Activated B cell treated with CpG ODN at 0.5 μM for 24 hours (primary cell): ENCODE measurements around the gene SNX14. TPM values are rescaled to one million over a fixed set of nuclear protein-coding genes. Genes with fewer than 3 reads are reported as not detected.
A peak's percentile ranks its signal among the peaks of the same experiment; 100 is the strongest.
"Not testable (repeated sequence)": the region's sequence is repeated elsewhere in the genome, so short reads cannot be mapped to it uniquely, and the experiment has no call there.

Experiments
- ATAC-seq: fragments of 200-7000 bp; cut with Tn5 transposase; one replicate; pipeline ENCODE4 v1.10.0; 2021; ENCODE audit warnings: low read depth, mild to moderate bottlenecking, moderate library complexity
- CTCF ChIA-PET: fragments of 350-600 bp; sonication (Branson Sonifier 250); formaldehyde crosslinking; loops from one replicate; lab custom pipeline; 2021; ENCODE audit warnings: antibody characterized with exemption; lab: Charles Lee
- POLR2A ChIA-PET: fragments of 350-600 bp; sonication (Branson Sonifier 250); formaldehyde crosslinking; loops from one replicate; lab custom pipeline; 2021; ENCODE audit warnings: antibody characterized with exemption; lab: Charles Lee
- DNase-seq: peaks from one replicate; pipeline ENCODE4 v3.0.0; 2022
- H3K27ac Mint-ChIP-seq: one replicate; pipeline ENCODE4 v1.8.0; 2020; ENCODE audit warnings: mixed read lengths
- H3K27me3 Mint-ChIP-seq: one replicate; pipeline ENCODE4 v1.8.0; 2021; ENCODE audit warnings: mixed read lengths
- H3K36me3 Mint-ChIP-seq: one replicate; pipeline ENCODE4 v1.8.0; 2021; ENCODE audit warnings: low read depth, mixed read lengths
- H3K4me1 Mint-ChIP-seq: one replicate; pipeline ENCODE4 v1.8.0; 2021; ENCODE audit warnings: mixed read lengths
- H3K4me3 Mint-ChIP-seq: one replicate; pipeline ENCODE4 v1.8.0; 2020; ENCODE audit warnings: mild to moderate bottlenecking, mixed read lengths
- H3K9me3 Mint-ChIP-seq: one replicate; pipeline ENCODE4 v1.8.0; 2020; ENCODE audit warnings: mixed read lengths
- CTCF ChIP-seq: fragments of 200-600 bp; IDR thresholded peaks from one replicate; pipeline ENCODE4 v1.8.0; 2022; ENCODE audit warnings: antibody characterized with exemption, mild to moderate bottlenecking
- intact Hi-C: fragments of 100-400 bp; cut with micrococcal nuclease; formaldehyde crosslinking; loops from one replicate; pipeline ENCODE4 v1.15.1; 2024
- total RNA-seq: library from RNA; stranded (reverse); gene quantifications from 2 replicates; pipeline ENCODE4 v1.2.3, GENCODE V29; 2022

SNX14 gene
- total RNA-seq, 1 donor from 2014 or later: 70.8 TPM

DNA sequence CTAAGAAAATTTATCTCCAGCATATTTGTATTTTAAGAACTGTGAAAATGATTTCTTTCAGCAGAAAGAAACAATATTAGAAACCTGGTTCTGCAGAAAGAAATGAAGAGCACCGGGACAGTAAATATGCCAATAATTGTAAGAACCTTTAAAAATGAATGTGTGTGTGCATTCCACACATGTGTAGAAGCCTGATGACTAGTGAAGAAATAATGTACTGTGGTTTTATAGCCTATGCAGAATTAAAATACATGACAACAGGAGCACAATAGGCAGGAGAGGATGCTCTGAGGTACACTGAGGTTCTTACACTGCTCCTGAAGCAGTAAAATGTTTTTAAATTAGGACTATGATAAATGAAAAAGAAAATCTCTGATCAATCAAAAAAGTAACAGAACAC lies 48.9 kb downstream of the SNX14 start:
- Mint-ChIP-seq H3K27ac (no peak overlapping the region), H3K36me3 (peaks cover 55% of the 10 kb centered on the region), H3K4me1 (no peaks in the 10 kb centered on the region), H3K27me3 (no peaks in the 10 kb centered on the region), H3K4me3 (no peak overlapping the region), H3K9me3 (peaks cover 4% of the 10 kb centered on the region)
- intact Hi-C loops: no loop called here
- no peak for ATAC-seq
- POLR2A ChIA-PET: no interaction called here
- CTCF ChIA-PET: no interaction called here
- no peak for TF ChIP-seq CTCF
- no peak for DNase-seq

GRCh38 chr6:85537055-85537494 lies 56.6 kb downstream of the SNX14 start:
- Mint-ChIP-seq H3K27ac (no peak overlapping the region), H3K36me3 (peaks cover 48% of the 10 kb centered on the region), H3K4me3 (no peak overlapping the region), H3K4me1 (no peaks in the 10 kb centered on the region), H3K27me3 (no peaks in the 10 kb centered on the region), H3K9me3 (no peaks in the 10 kb centered on the region)
- ChIA-PET CTCF (interaction anchor here (0.6 to 2.2 kb wide), 12 partner anchors 8 to 211 kb away, joined by 3 to 17 read pairs (median 3); partner anchors contain the start of gene SNX14), POLR2A (interaction anchor here (0.6 to 2.6 kb wide), 3 partner anchors 9 to 141 kb away, joined by 3 to 8 read pairs (median 5); no protein-coding TSS in a partner anchor)
- intact Hi-C loops: loop anchor here (1.0 to 5.0 kb wide), 3 partner anchors 55 to 182 kb away; no protein-coding TSS in a partner anchor
- ATAC-seq: no peak
- TF ChIP-seq CTCF: peak; percentile 94
- DNase-seq: no peak

- DNase-seq, intact Hi-C loops, POLR2A ChIA-PET, H3K4me3 Mint-ChIP-seq, H3K9me3 Mint-ChIP-seq, H3K27ac Mint-ChIP-seq, H3K27me3 Mint-ChIP-seq, H3K4me1 Mint-ChIP-seq, ATAC-seq: not testable (repeated sequence)
- peaks cover 69% of the 10 kb centered on the region for H3K36me3 Mint-ChIP-seq
- CTCF ChIA-PET: interaction anchor here (1.0 kb wide), 1 partner anchor 12 kb away, joined by 3 read pairs; no protein-coding TSS in a partner anchor
Measured at GRCh38 chr6:85524281-85524680, 69.4 kb downstream of the SNX14 start.

- Mint-ChIP-seq H3K9me3 (no peaks in the 10 kb centered on the region), H3K27ac (no peak overlapping the region), H3K27me3 (no peaks in the 10 kb centered on the region), H3K4me3 (no peak overlapping the region), H3K36me3 (peaks cover 66% of the 10 kb centered on the region), H3K4me1 (no peaks in the 10 kb centered on the region)
- ChIA-PET POLR2A (no interaction called here), CTCF (no interaction called here)
- ATAC-seq (no peak), DNase-seq (no peak)
- TF ChIP-seq CTCF: no peak
- intact Hi-C loops: no loop called here
Measured at GRCh38 chr6:85516168-85516567, 77.5 kb downstream of the SNX14 start.

DNA sequence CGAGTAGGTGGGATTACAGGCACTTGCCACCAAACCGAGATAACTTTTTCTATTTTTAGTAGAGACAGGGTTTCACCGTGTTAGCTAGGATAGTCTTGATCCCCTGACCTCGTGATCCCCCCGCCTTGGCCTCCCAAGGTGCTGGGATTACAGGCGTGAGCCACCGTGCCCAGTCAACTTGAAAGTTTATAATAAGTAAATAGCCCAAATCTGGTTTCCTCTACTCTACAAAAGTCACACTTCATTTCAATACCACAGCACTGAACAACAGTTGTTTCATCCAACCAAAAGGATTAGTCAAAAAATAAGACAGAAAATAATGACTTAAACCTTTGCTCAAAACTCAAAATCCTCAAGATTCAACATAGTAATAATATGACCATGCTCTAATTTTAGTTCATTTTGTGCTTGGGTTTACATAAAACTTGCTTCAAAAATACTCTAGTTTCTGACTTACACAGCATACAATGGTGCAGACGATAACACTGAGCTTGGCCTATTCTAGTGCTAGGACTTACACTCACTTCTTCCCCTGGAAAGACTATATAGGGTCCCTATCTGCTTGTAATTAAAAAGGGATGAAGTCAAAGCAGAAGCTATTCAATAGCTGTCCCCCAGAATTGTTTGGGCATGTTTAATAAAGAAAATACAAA lies 87.1 kb downstream of the SNX14 start:
- intact Hi-C loops: no loop called here
- peaks cover 46% of the 10 kb centered on the region for H3K36me3 Mint-ChIP-seq
- no peak for TF ChIP-seq CTCF
- no peak overlapping the region for H3K4me3 Mint-ChIP-seq
- POLR2A ChIA-PET: no interaction called here
- no peak overlapping the region for H3K27ac Mint-ChIP-seq
- H3K4me1 Mint-ChIP-seq: no peaks in the 10 kb centered on the region
- no peak for DNase-seq
- CTCF ChIA-PET: interaction anchor here (1.4 kb wide), 1 partner anchor 24 kb away, joined by 4 read pairs; no protein-coding TSS in a partner anchor
- H3K27me3 Mint-ChIP-seq: no peaks in the 10 kb centered on the region
- H3K9me3 Mint-ChIP-seq: no peaks in the 10 kb centered on the region
- ATAC-seq: no peak
